Measurements from ENCODE around the gene IL22. TPM values are rescaled to one million over a fixed set of nuclear protein-coding genes. Genes with fewer than 3 reads are reported as not detected.

IL22 gene
- total RNA-seq, 2 experiments from 2014 or later = not detected

DNA sequence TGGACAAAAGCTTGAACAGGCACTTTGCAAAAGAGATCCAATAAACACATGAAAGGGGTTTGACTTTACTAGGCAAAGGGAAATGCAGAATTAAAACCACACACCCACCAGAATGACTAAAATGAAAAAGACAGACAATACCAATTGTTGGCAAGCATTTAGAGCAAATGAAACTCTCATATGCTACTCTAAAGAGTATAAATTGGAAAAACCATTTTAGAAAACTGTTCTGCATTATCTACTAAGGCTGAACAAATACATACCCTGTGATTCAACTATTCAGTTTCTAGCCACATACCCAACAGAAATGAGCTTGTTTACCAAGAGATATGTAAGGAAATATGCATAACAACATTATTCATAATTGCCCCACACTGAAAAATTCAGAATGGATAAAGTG is 8.5 kb upstream of the IL22 start:
- DNase-seq (ENCODE audit: low spot score) = no peak
- BruUV-seq (replicated peaks) = no TSS peak
- H3K4me3 ChIP-seq (ENCODE audit: low read depth, low read length, poor library complexity, severe bottlenecking) = no peak overlapping the region
- POLR2A ChIA-PET = interaction anchor here (0.6 kb wide), 1 partner anchor 34 kb away, joined by 4 read pairs; no protein-coding TSS in a partner anchor
- CTCF ChIA-PET (ENCODE audit: unreplicated experiment) = no interaction called here
- intact Hi-C loops (cut with micrococcal nuclease; ENCODE audit: unreplicated experiment) = no loop called here
- no peak overlapping the region for H3K4me2 ChIP-seq (ENCODE audit: low read length)
- TF ChIP-seq EZH2phosphoT487 (IDR thresholded peaks at IDR 0.05; ENCODE audit: borderline replicate concordance, low read depth, low read length) (no peak), CTCF (conservative IDR thresholded peaks at IDR 0.05; ENCODE audit: low read length) (no peak)
- H3K79me2 ChIP-seq (ENCODE audit: insufficient read depth, low read depth, low read length) = no peaks in the 10 kb centered on the region
- no peaks in the 10 kb centered on the region for H4K20me1 ChIP-seq (ENCODE audit: insufficient read depth, low read length)
- no peaks in the 10 kb centered on the region for H3K9me2 ChIP-seq (ENCODE audit: insufficient read depth, low read length)
- H2AFZ ChIP-seq (ENCODE audit: low read length) = no peak overlapping the region
- H3K4me1 ChIP-seq (ENCODE audit: insufficient read depth, low read length, poor library complexity, severe bottlenecking) = no peaks in the 10 kb centered on the region
- H3K9me3 ChIP-seq (ENCODE audit: low read length) = no peaks in the 10 kb centered on the region
- H3K36me3 ChIP-seq (ENCODE audit: insufficient read depth, low read length) = no peaks in the 10 kb centered on the region
- H3K27ac ChIP-seq (ENCODE audit: low read depth, low read length, poor library complexity, severe bottlenecking) = no peak overlapping the region

DNA sequence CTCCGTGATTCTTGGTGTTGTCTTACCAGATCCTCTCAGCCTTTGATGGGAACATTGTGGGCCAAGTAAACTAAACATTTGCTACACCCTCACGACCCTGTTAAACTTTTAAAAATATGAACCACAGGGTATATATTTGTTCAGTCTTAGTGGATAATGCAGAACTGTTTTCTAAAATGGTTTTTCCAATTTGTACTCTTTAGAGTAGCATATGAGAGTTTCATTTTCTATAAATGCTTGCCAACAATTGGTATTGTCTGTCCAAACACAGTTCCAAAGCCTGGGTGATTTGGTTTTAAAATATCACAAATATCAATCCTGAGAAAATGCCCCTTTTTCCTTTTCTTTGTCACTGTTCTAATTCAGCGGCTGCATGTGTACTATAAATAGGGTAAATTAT is 6.7 kb upstream of the IL22 start:
- Histone ChIP-seq H3K4me1 (ENCODE audit: insufficient read depth, low read length, poor library complexity, severe bottlenecking) (no peaks in the 10 kb centered on the region), H4K20me1 (ENCODE audit: insufficient read depth, low read length) (no peaks in the 10 kb centered on the region), H3K27ac (ENCODE audit: low read depth, low read length, poor library complexity, severe bottlenecking) (no peak overlapping the region), H3K36me3 (ENCODE audit: insufficient read depth, low read length) (no peaks in the 10 kb centered on the region), H3K9me3 (ENCODE audit: low read length) (no peaks in the 10 kb centered on the region), H3K4me3 (ENCODE audit: low read depth, low read length, poor library complexity, severe bottlenecking) (no peak overlapping the region), H3K4me2 (ENCODE audit: low read length) (no peak overlapping the region), H2AFZ (ENCODE audit: low read length) (no peak overlapping the region), H3K9me2 (ENCODE audit: insufficient read depth, low read length) (no peaks in the 10 kb centered on the region), H3K79me2 (ENCODE audit: insufficient read depth, low read depth, low read length) (no peaks in the 10 kb centered on the region)
- no peak for DNase-seq (ENCODE audit: low spot score)
- intact Hi-C loops (cut with micrococcal nuclease; ENCODE audit: unreplicated experiment) = no loop called here
- BruUV-seq (replicated peaks) = no TSS peak
- ChIA-PET POLR2A (no interaction called here), CTCF (ENCODE audit: unreplicated experiment) (no interaction called here)
- no peak for TF ChIP-seq EZH2phosphoT487 (IDR thresholded peaks at IDR 0.05; ENCODE audit: borderline replicate concordance, low read depth, low read length)
- TF ChIP-seq CTCF (conservative IDR thresholded peaks at IDR 0.05; ENCODE audit: low read length) = no peak

DNA sequence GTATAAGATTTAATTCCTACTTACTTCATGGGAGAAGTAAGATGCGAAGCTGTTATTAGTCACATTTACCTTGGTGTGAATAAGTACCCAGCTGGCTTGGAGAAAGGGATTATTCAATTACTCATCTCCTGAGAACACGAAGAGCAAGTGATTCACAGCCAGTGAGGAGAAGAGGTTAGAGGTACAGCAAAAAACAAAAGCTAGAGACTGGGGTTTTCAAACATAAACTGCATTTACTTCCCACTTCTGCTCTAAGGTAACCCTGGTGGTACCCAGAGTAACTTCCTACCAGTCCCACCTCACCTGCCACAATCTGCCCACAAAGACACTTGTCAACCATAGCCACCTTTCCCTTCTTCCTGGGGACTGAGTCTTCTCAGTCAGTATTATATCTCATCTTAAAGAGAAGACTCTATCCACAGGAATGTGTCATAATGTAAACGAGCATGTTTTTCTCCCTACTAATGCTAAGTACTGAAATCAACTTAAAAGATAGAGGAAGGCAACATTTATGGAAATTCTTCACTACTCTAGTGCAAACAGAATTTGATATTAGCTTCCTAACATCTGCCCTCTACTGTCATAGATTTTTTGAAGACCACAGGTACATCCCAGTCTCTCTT is 6.0 kb upstream of the IL22 start:
- POLR2A ChIA-PET = interaction anchor here (0.6 kb wide), 1 partner anchor 9 kb away, joined by 3 read pairs; no protein-coding TSS in a partner anchor
- no peaks in the 10 kb centered on the region for H3K79me2 ChIP-seq (ENCODE audit: insufficient read depth, low read depth, low read length)
- no peak overlapping the region for H2AFZ ChIP-seq (ENCODE audit: low read length)
- H3K4me2 ChIP-seq (ENCODE audit: low read length) = no peak overlapping the region
- no peaks in the 10 kb centered on the region for H3K36me3 ChIP-seq (ENCODE audit: insufficient read depth, low read length)
- DNase-seq (ENCODE audit: low spot score) = no peak
- no peaks in the 10 kb centered on the region for H3K4me1 ChIP-seq (ENCODE audit: insufficient read depth, low read length, poor library complexity, severe bottlenecking)
- no peaks in the 10 kb centered on the region for H3K9me3 ChIP-seq (ENCODE audit: low read length)
- H4K20me1 ChIP-seq (ENCODE audit: insufficient read depth, low read length) = no peaks in the 10 kb centered on the region
- TF ChIP-seq CTCF (conservative IDR thresholded peaks at IDR 0.05; ENCODE audit: low read length) = no peak
- TF ChIP-seq EZH2phosphoT487 (IDR thresholded peaks at IDR 0.05; ENCODE audit: borderline replicate concordance, low read depth, low read length) = no peak
- intact Hi-C loops (cut with micrococcal nuclease; ENCODE audit: unreplicated experiment) = no loop called here
- no peak overlapping the region for H3K4me3 ChIP-seq (ENCODE audit: low read depth, low read length, poor library complexity, severe bottlenecking)
- H3K9me2 ChIP-seq (ENCODE audit: insufficient read depth, low read length) = no peaks in the 10 kb centered on the region
- no peak overlapping the region for H3K27ac ChIP-seq (ENCODE audit: low read depth, low read length, poor library complexity, severe bottlenecking)
- BruUV-seq (replicated peaks) = no TSS peak
- CTCF ChIA-PET (ENCODE audit: unreplicated experiment) = no interaction called here
